OCI-LY1 (cell line): ENCODE measurements around the gene IFITM2.

Experiments
- H2AFZ ChIP-seq: fragments of 200-600 bp; sonication (generic), shearing (Covaris generic); 2 replicates; pipeline ENCODE4 v1.6.0; 2014; ENCODE audit warnings: antibody characterized with exemption, mild to moderate bottlenecking, low read length
- H3F3A ChIP-seq: fragments of 200-600 bp; sonication (generic), shearing (Covaris generic); 2 replicates; pipeline ENCODE4 v1.6.0; 2014; ENCODE audit warnings: mild to moderate bottlenecking, antibody characterized with exemption, low read length, moderate library complexity; ENCODE audit not compliant: insufficient read depth
- H3K27ac ChIP-seq: fragments of 200-600 bp; sonication (generic); 2 replicates; pipeline ENCODE4 v1.5.1; 2014; ENCODE audit warnings: low read length, mixed run types, mild to moderate bottlenecking, low read depth; ENCODE audit not compliant: poor library complexity, severe bottlenecking
- H3K27me3 ChIP-seq: fragments of 200-600 bp; sonication (generic); 2 replicates; pipeline ENCODE4 v1.6.0; 2014; ENCODE audit warnings: antibody characterized with exemption, mild to moderate bottlenecking, low read length, moderate library complexity; ENCODE audit not compliant: insufficient read depth
- H3K36me3 ChIP-seq: fragments of 200-600 bp; sonication (generic); 2 replicates; pipeline ENCODE4 v1.6.1; 2014; ENCODE audit warnings: mild to moderate bottlenecking, antibody characterized with exemption, low read length, moderate library complexity, mixed read lengths; ENCODE audit not compliant: insufficient read depth
- H3K4me1 ChIP-seq: fragments of 200-600 bp; sonication (generic); 2 replicates; pipeline ENCODE4 v1.5.1; 2014; ENCODE audit warnings: mild to moderate bottlenecking, low read length, moderate library complexity; ENCODE audit not compliant: insufficient read depth, severe bottlenecking
- H3K4me2 ChIP-seq: fragments of 200-600 bp; sonication (generic), shearing (Covaris generic); 2 replicates; pipeline ENCODE4 v1.6.1; 2014; ENCODE audit warnings: low read length
- H3K4me3 ChIP-seq: fragments of 200-600 bp; sonication (generic); 2 replicates; pipeline ENCODE4 v1.5.1; 2014; ENCODE audit warnings: low read length, low read depth, mild to moderate bottlenecking, mixed read lengths; ENCODE audit not compliant: poor library complexity, severe bottlenecking
- H3K79me2 ChIP-seq: fragments of 200-600 bp; shearing (Covaris generic); 2 replicates; pipeline ENCODE4 v1.6.1; 2016; ENCODE audit warnings: mixed run types, low read length, mixed read lengths; ENCODE audit not compliant: insufficient read depth
- H3K9ac ChIP-seq: fragments of 200-600 bp; sonication (generic), shearing (Covaris generic); 2 replicates; pipeline ENCODE4 v1.6.1; 2014; ENCODE audit warnings: mild to moderate bottlenecking, low read length, mixed read lengths
- H3K9me2 ChIP-seq: fragments of 200-600 bp; sonication (generic), shearing (Covaris generic); 2 replicates; pipeline ENCODE4 v1.6.1; 2014; ENCODE audit warnings: low read depth, mild to moderate bottlenecking, low read length, mixed read lengths
- H3K9me3 ChIP-seq: fragments of 200-600 bp; shearing (Covaris generic); 2 replicates; pipeline ENCODE4 v1.6.1; 2014; ENCODE audit warnings: low read length, mixed read lengths
- H4K20me1 ChIP-seq: fragments of 200-600 bp; sonication (generic), shearing (Covaris generic); 2 replicates; pipeline ENCODE4 v1.6.0; 2016; ENCODE audit warnings: mild to moderate bottlenecking, low read length; ENCODE audit not compliant: insufficient read depth
- EZH2 ChIP-seq: fragments of 200-600 bp; sonication (generic), shearing (Covaris generic); IDR thresholded peaks from 2 replicates; pipeline ENCODE4 v1.8.0; 2017; ENCODE audit warnings: borderline replicate concordance, mixed run types, mild to moderate bottlenecking, antibody characterized with exemption, low read length, moderate library complexity, mixed read lengths
- TF ChIP-seq, protein P1 (sequence below): fragments of 200-600 bp; sonication (generic), shearing (Covaris generic); IDR thresholded peaks from 2 replicates; pipeline ENCODE4 v1.5.1; 2017; ENCODE audit warnings: mild to moderate bottlenecking, antibody characterized with exemption, low read length, moderate library complexity, mixed read lengths

The IFITM2 gene

DNA sequence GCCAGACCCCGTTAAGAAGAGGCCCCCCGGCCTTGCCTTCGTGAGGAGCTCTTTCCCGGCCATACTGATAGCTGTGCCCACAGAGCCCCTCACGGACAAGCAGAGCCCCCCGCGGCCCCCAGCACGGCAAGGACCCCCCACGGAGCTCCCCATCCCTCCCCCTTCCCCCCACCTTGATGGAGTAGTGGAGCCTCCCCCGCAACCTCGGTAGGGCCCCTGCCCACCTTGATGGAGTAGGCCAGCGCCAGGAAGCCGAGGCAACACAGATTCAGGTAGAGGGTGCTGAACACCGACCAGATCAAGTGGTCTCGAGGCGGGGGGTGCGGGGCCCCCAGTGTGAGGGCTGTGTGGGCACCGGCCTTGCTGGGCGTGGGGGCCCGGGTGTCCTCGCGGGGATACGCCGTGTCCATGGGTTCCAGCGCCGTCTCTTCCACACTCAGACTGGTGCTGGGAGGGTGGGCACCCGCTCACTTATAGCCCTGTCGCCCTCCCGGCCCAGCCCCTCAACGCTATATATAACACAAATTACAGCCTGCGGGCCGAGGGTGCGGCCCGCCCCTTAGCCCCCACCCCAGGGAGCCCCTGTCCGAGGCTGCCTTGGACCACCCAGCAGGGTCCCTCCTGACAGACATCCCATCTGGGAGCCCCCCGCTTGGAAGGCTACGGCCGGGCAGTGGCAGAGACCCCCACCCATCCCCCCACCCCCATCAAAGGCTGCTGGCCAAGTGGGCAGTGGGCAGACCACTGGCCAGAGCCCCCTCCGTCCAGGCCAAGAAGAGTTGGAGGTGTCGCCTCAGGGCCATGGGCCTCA, 8.3 kb upstream of the IFITM2 start, which contains the start of gene IFITM5:
TSS of gene IFITM5 (minus strand) at position 446 of the 811 bp plus-strand sequence. CDS start at position 410, 36 bp downstream.
- H3K4me3 ChIP-seq = no peak within 1 kb of the TSS
- peaks cover 5% of the 10 kb centered on the region for H3K4me1 ChIP-seq
- no peaks in the 10 kb centered on the region for H4K20me1 ChIP-seq
- no peaks in the 10 kb centered on the region for H3K79me2 ChIP-seq
- H3F3A ChIP-seq = no peaks in the 10 kb centered on the region
- H3K9me3 ChIP-seq = no peaks in the 10 kb centered on the region
- peaks cover 10% of the 10 kb centered on the region; the same call in 1 of the 2 replicates for H3K27me3 ChIP-seq
- H3K36me3 ChIP-seq = 0 out of 2 replicates have a peak, but pooled peaks cover 2% of the 10 kb centered on the region
- H3K4me2 ChIP-seq = no peak within 1 kb of the TSS
- H3K9ac ChIP-seq = no peak within 1 kb of the TSS
- no peak within 1 kb of the TSS for H3K27ac ChIP-seq
- no peaks in the 10 kb centered on the region for H3K9me2 ChIP-seq
- no peak within 1 kb of the TSS for H2AFZ ChIP-seq
- TF ChIP-seq EZH2 = no peak
- TF ChIP-seq, protein P1, sequence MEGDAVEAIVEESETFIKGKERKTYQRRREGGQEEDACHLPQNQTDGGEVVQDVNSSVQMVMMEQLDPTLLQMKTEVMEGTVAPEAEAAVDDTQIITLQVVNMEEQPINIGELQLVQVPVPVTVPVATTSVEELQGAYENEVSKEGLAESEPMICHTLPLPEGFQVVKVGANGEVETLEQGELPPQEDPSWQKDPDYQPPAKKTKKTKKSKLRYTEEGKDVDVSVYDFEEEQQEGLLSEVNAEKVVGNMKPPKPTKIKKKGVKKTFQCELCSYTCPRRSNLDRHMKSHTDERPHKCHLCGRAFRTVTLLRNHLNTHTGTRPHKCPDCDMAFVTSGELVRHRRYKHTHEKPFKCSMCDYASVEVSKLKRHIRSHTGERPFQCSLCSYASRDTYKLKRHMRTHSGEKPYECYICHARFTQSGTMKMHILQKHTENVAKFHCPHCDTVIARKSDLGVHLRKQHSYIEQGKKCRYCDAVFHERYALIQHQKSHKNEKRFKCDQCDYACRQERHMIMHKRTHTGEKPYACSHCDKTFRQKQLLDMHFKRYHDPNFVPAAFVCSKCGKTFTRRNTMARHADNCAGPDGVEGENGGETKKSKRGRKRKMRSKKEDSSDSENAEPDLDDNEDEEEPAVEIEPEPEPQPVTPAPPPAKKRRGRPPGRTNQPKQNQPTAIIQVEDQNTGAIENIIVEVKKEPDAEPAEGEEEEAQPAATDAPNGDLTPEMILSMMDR = no peak

DNA sequence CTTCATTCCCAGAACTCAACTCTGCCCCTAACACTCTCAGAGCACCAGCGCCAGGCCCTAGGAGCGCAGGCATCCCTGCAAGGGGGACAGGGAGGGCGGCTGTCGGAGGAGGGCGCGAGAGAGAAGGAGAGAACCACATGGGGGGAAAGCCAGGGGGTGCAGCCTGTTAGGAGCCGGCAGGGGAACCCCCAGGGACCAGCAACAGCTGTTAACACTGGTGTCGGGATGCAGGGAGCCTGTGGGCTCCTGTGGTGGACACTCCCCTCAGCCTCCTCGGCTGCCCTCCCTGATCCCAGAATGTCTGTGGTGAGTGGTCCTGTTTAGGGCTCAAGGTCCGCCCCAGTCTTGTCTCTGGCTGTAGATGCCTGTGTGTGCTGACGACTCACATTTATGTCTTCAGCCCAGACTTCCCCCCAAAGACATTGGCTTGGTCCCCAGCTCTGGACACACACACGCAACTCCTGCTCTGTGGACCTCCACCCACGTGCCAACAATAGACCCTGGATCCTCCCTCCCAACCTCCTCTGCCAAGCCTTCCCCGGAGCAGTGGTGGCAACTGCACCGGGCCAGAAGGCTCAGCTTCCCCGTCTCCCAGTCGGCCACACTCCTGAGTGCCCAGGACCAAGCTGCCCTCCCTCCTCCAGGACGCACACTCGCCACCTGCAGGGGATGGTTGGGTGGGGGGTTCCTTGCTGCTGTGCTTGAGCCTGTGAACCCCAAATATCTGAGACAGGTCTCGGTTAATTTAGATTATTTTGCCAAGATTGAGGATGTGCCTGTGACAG, 7.5 kb upstream of the IFITM2 start:
- Histone ChIP-seq H3K27ac (no peak overlapping the region), H3K4me3 (no peak overlapping the region), H3K79me2 (no peaks in the 10 kb centered on the region), H3K4me1 (peaks cover 5% of the 10 kb centered on the region), H2AFZ (no peak overlapping the region), H3K9me3 (no peaks in the 10 kb centered on the region), H3K36me3 (no peaks in the 10 kb centered on the region), H3F3A (no peaks in the 10 kb centered on the region), H3K27me3 (peaks cover 10% of the 10 kb centered on the region; the same call in 1 of the 2 replicates), H3K4me2 (no peak overlapping the region), H3K9me2 (no peaks in the 10 kb centered on the region), H3K9ac (no peak overlapping the region), H4K20me1 (no peaks in the 10 kb centered on the region)
- TF ChIP-seq, protein P1 = no peak
- no peak for TF ChIP-seq EZH2

DNA sequence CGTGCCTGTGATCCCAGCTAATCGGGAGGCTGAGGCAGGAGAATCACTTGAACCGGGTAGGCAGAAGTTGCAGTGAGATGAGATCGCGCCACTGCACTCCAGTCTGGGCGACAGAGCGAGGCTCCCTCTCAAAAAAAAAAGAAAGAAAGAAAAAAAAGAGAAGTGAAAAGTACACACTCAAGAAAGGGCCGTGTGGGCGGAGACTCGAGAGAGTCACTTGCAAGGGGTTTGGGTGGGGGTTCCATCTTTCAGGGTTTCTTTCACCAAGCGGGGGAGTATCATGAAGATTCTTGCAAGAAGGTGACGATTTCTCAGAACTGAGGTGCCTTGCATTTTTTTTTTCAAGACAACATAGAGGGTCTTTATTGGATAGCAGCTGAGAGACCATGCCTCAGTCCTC, 4.3 kb upstream of the IFITM2 start:
- peaks cover 7% of the 10 kb centered on the region for H3K4me1 ChIP-seq
- no peaks in the 10 kb centered on the region for H3K36me3 ChIP-seq
- H3F3A ChIP-seq = no peaks in the 10 kb centered on the region
- no peak overlapping the region for H3K4me3 ChIP-seq
- H2AFZ ChIP-seq = no peak overlapping the region
- H3K9me2 ChIP-seq = no peaks in the 10 kb centered on the region
- TF ChIP-seq, protein P1 = no peak
- TF ChIP-seq EZH2 = no peak
- H3K4me2 ChIP-seq = no peak overlapping the region
- H4K20me1 ChIP-seq = no peaks in the 10 kb centered on the region
- no peak overlapping the region for H3K9ac ChIP-seq
- peaks cover 5% of the 10 kb centered on the region; the same call in 1 of the 2 replicates for H3K27me3 ChIP-seq
- no peaks in the 10 kb centered on the region for H3K79me2 ChIP-seq
- no peaks in the 10 kb centered on the region for H3K9me3 ChIP-seq
- H3K27ac ChIP-seq = no peak overlapping the region
